GM23338 (cell line): ENCODE data around the gene RAB40C. TPM values are rescaled to one million over a fixed set of nuclear protein-coding genes. Genes with fewer than 3 reads are reported as not detected.
A peak's percentile ranks its signal among the peaks of the same experiment; 100 is the strongest.

Source experiments
- ATAC-seq: fragments of 200-7000 bp; cut with Tn5 transposase; 3 replicates; pipeline ENCODE4 v1.9.1; 2020
- DNase-seq: peaks from one replicate; pipeline ENCODE4 v3.0.0-alpha.2; 2015; ENCODE audit warnings: low spot score
- H2AFZ ChIP-seq: fragments of 200-600 bp; sonication (generic); 2 replicates; pipeline ENCODE4 v1.8.0; 2016; ENCODE audit warnings: antibody characterized with exemption, mild to moderate bottlenecking, moderate library complexity
- H3F3A ChIP-seq: fragments of 200-600 bp; sonication (generic); replicated peaks from 2 replicates; pipeline ENCODE4 v1.8.0; 2017; ENCODE audit warnings: antibody characterized with exemption, mixed run types, low read depth
- H3K27ac ChIP-seq: fragments of 200-600 bp; sonication (generic); 2 replicates; pipeline ENCODE4 v1.6.1; 2016; ENCODE audit warnings: low read depth
- H3K27me3 ChIP-seq: fragments of 200-600 bp; sonication (generic); 2 replicates; pipeline ENCODE4 v1.8.0; 2016; ENCODE audit warnings: mild to moderate bottlenecking, mixed run types, moderate library complexity; ENCODE audit not compliant: insufficient read depth
- H3K36me3 ChIP-seq: fragments of 200-600 bp; sonication (generic); 2 replicates; pipeline ENCODE4 v1.8.0; 2016; ENCODE audit warnings: mild to moderate bottlenecking; ENCODE audit not compliant: insufficient read depth
- H3K4me1 ChIP-seq: fragments of 200-600 bp; sonication (generic); 2 replicates; pipeline ENCODE4 v1.8.0; 2016; ENCODE audit warnings: mild to moderate bottlenecking, moderate library complexity; ENCODE audit not compliant: insufficient read depth
- H3K4me2 ChIP-seq: fragments of 200-600 bp; sonication (generic); 2 replicates; pipeline ENCODE4 v1.7.1; 2017; ENCODE audit warnings: mixed run types
- H3K4me3 ChIP-seq: fragments of 200-600 bp; sonication (generic); 2 replicates; pipeline ENCODE4 v1.6.1; 2016; ENCODE audit warnings: mixed run types
- H3K79me2 ChIP-seq: fragments of 200-600 bp; sonication (generic); replicated peaks from 2 replicates; pipeline ENCODE4 v1.8.0; 2017; ENCODE audit warnings: mild to moderate bottlenecking; ENCODE audit not compliant: insufficient read depth
- H3K9me2 ChIP-seq: fragments of 200-600 bp; sonication (generic); 2 replicates; pipeline ENCODE4 v1.8.0; 2017; ENCODE audit not compliant: insufficient read depth
- H4K20me1 ChIP-seq: fragments of 200-600 bp; sonication (generic); replicated peaks from 2 replicates; pipeline ENCODE4 v1.8.0; 2017; ENCODE audit warnings: mild to moderate bottlenecking; ENCODE audit not compliant: insufficient read depth
- H3K27ac Mint-ChIP-seq: 2 replicates; pipeline ENCODE4 v1.8.0; 2020; ENCODE audit warnings: inconsistent platforms, mild to moderate bottlenecking, moderate library complexity, mixed read lengths
- H3K27me3 Mint-ChIP-seq: 3 replicates; pipeline ENCODE4 v1.8.0; 2022; ENCODE audit warnings: low read depth, mild to moderate bottlenecking, moderate library complexity, mixed read lengths, inconsistent platforms; ENCODE audit not compliant: insufficient read depth, poor library complexity
- H3K36me3 Mint-ChIP-seq: 3 replicates; pipeline ENCODE4 v1.8.0; 2021; ENCODE audit warnings: low read depth, mild to moderate bottlenecking, inconsistent platforms, moderate library complexity, mixed read lengths
- H3K4me1 Mint-ChIP-seq: 3 replicates; pipeline ENCODE4 v1.8.0; 2020; ENCODE audit warnings: mild to moderate bottlenecking, inconsistent platforms, mixed read lengths
- H3K4me3 Mint-ChIP-seq: 3 replicates; pipeline ENCODE4 v1.8.0; 2021; ENCODE audit warnings: moderate library complexity, mild to moderate bottlenecking, inconsistent platforms, mixed read lengths
- H3K9me3 Mint-ChIP-seq: 3 replicates; pipeline ENCODE4 v1.8.0; 2020; ENCODE audit warnings: moderate library complexity, mild to moderate bottlenecking, inconsistent platforms, mixed read lengths
- EZH2 ChIP-seq: fragments of 200-600 bp; sonication (generic); IDR thresholded peaks from one replicate; pipeline ENCODE4 v1.8.0; 2017; ENCODE audit warnings: antibody characterized with exemption, mild to moderate bottlenecking, low read depth; ENCODE audit not compliant: unreplicated experiment
- POLR2AphosphoS5 ChIP-seq: IDR thresholded peaks from 2 replicates; pipeline ENCODE4 v1.6.1; 2016; ENCODE audit warnings: antibody characterized with exemption, low read depth
- ZNF114 ChIP-seq: fragments of 250-450 bp; sonication (Bioruptor Pico); IDR thresholded peaks from 2 replicates; pipeline ENCODE4 v1.5.0; 2020; ENCODE audit warnings: mild to moderate bottlenecking, moderate library complexity
- ZNF331 ChIP-seq: fragments of 250-450 bp; sonication (Bioruptor Pico); IDR thresholded peaks from 2 replicates; pipeline ENCODE4 v1.5.0; 2020; ENCODE audit warnings: low read depth, mild to moderate bottlenecking, moderate library complexity
- polyA plus RNA-seq: library from polyadenylated mRNA; unstranded; fragments of >200 nt; fragmentation: Nextera tagmentation; extraction: Ambion mirVana; gene quantifications from 2 replicates; pipeline ENCODE4 v1.2.1, GENCODE V29; 2016
- total RNA-seq: library from RNA; depleted of rRNA; stranded (reverse); fragments of >200 nt; shearing (Covaris generic); gene quantifications from 2 replicates; pipeline ENCODE4 v1.2.3, GENCODE V29; 2014
- TF ChIP-seq, protein P1 (sequence below): fragments of 250-450 bp; sonication (Bioruptor Pico); IDR thresholded peaks from 2 replicates; pipeline ENCODE4 v1.5.0; 2020; ENCODE audit warnings: mild to moderate bottlenecking, moderate library complexity
- TF ChIP-seq, protein P2 (sequence below), 2 experiments: fragments of 200-600 bp in 1 of 2; sonication (generic) in 1 of 2; conservative IDR thresholded peaks; 2 replicates each; pipeline versions ENCODE4 v1.5.1 to v1.6.1; 2016 to 2017; ENCODE audit warnings: antibody characterized with exemption in 2 of 2, low read depth in 2 of 2, mild to moderate bottlenecking in 2 of 2, moderate library complexity in 1 of 2

The RAB40C gene
- total and polyA plus RNA-seq, 2 experiments from 2014 or later: 11.2 to 24.6 TPM

DNA sequence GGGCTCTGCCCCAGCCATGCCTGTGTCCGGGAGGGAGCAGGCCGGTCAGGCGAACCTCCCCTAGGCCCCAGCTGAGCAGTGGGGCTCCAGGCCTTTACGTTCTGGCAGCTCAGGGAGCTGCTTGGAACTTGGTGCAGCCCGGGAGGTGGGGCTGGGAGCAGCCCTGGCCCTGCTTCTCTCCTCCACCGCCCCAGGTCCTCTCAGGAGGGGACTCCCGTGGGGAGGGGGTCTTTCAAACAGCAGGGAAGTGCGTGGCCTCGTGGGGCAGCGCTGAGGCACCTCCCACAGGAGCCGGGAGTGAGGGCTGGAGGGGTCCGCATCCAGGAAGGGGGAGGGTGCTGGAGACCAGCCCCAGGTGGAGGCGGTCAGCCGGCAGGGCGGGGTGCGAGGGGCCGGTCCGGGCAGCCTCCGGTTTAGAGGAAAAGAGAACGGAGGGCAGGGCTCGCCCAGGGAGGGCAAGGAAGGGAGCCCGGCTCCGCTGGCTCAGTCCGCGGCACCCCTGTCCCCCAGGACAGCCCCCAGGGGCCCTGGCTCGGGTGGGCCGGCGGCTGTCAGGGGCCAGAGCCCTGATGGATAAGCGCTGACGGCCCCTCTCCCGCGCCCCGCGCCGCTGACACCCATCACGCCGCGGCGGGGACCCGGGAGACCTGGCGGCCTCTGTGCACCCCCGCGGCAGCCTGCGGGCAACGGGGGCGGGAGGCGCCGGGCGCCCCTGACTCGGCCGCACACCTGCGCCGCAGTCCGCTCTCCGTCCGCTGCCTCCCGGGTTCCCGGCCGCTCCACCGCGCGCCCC, 30.3 kb upstream of the RAB40C start:
- DNase-seq (no peak), ATAC-seq (peak; percentile 60)
- H3K27me3 ChIP-seq: peaks cover 34% of the 10 kb centered on the region
- H3K4me2 ChIP-seq: peak overlapping the region; percentile 80
- H3K9me3 Mint-ChIP-seq: no peaks in the 10 kb centered on the region
- H3K4me1 ChIP-seq: no peaks in the 10 kb centered on the region; the same call in 1 of the 2 replicates
- H3K9me2 ChIP-seq: no peaks in the 10 kb centered on the region
- no peaks in the 10 kb centered on the region for H3K36me3 ChIP-seq
- H3K4me3 Mint-ChIP-seq: peak overlapping the region; percentile 42; the same call in 2 of the 3 replicates
- no peak overlapping the region for H3K27ac ChIP-seq
- H3K4me3 ChIP-seq: peak overlapping the region; percentile 55
- H3K27me3 Mint-ChIP-seq: peaks cover 16% of the 10 kb centered on the region
- no peaks in the 10 kb centered on the region for H3K79me2 ChIP-seq
- no peaks in the 10 kb centered on the region for H4K20me1 ChIP-seq
- no peaks in the 10 kb centered on the region for H3K4me1 Mint-ChIP-seq
- no peaks in the 10 kb centered on the region for H3F3A ChIP-seq
- H2AFZ ChIP-seq: peak overlapping the region; percentile 76; the same call in 1 of the 2 replicates
- no peak for TF ChIP-seq ZNF114 (CRISPR knock-in tag)
- TF ChIP-seq, protein P1, sequence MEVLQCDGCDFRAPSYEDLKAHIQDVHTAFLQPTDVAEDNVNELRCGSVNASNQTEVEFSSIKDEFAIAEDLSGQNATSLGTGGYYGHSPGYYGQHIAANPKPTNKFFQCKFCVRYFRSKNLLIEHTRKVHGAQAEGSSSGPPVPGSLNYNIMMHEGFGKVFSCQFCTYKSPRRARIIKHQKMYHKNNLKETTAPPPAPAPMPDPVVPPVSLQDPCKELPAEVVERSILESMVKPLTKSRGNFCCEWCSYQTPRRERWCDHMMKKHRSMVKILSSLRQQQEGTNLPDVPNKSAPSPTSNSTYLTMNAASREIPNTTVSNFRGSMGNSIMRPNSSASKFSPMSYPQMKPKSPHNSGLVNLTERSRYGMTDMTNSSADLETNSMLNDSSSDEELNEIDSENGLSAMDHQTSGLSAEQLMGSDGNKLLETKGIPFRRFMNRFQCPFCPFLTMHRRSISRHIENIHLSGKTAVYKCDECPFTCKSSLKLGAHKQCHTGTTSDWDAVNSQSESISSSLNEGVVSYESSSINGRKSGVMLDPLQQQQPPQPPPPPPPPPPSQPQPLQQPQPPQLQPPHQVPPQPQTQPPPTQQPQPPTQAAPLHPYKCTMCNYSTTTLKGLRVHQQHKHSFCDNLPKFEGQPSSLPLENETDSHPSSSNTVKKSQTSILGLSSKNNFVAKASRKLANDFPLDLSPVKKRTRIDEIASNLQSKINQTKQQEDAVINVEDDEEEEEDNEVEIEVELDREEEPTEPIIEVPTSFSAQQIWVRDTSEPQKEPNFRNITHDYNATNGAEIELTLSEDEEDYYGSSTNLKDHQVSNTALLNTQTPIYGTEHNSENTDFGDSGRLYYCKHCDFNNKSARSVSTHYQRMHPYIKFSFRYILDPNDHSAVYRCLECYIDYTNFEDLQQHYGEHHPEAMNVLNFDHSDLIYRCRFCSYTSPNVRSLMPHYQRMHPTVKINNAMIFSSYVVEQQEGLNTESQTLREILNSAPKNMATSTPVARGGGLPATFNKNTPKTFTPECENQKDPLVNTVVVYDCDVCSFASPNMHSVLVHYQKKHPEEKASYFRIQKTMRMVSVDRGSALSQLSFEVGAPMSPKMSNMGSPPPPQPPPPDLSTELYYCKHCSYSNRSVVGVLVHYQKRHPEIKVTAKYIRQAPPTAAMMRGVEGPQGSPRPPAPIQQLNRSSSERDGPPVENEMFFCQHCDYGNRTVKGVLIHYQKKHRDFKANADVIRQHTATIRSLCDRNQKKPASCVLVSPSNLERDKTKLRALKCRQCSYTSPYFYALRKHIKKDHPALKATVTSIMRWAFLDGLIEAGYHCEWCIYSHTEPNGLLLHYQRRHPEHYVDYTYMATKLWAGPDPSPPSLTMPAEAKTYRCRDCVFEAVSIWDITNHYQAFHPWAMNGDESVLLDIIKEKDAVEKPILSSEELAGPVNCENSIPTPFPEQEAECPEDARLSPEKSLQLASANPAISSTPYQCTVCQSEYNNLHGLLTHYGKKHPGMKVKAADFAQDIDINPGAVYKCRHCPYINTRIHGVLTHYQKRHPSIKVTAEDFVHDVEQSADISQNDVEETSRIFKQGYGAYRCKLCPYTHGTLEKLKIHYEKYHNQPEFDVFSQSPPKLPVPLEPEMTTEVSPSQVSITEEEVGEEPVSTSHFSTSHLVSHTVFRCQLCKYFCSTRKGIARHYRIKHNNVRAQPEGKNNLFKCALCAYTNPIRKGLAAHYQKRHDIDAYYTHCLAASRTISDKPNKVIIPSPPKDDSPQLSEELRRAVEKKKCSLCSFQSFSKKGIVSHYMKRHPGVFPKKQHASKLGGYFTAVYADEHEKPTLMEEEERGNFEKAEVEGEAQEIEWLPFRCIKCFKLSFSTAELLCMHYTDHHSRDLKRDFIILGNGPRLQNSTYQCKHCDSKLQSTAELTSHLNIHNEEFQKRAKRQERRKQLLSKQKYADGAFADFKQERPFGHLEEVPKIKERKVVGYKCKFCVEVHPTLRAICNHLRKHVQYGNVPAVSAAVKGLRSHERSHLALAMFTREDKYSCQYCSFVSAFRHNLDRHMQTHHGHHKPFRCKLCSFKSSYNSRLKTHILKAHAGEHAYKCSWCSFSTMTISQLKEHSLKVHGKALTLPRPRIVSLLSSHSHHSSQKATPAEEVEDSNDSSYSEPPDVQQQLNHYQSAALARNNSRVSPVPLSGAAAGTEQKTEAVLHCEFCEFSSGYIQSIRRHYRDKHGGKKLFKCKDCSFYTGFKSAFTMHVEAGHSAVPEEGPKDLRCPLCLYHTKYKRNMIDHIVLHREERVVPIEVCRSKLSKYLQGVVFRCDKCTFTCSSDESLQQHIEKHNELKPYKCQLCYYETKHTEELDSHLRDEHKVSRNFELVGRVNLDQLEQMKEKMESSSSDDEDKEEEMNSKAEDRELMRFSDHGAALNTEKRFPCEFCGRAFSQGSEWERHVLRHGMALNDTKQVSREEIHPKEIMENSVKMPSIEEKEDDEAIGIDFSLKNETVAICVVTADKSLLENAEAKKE (CRISPR knock-in tag): no peak
- no peak for TF ChIP-seq ZNF331 (CRISPR knock-in tag)
- TF ChIP-seq POLR2AphosphoS5: no peak
- peak; percentile 53 for TF ChIP-seq EZH2
- TF ChIP-seq, protein P2, sequence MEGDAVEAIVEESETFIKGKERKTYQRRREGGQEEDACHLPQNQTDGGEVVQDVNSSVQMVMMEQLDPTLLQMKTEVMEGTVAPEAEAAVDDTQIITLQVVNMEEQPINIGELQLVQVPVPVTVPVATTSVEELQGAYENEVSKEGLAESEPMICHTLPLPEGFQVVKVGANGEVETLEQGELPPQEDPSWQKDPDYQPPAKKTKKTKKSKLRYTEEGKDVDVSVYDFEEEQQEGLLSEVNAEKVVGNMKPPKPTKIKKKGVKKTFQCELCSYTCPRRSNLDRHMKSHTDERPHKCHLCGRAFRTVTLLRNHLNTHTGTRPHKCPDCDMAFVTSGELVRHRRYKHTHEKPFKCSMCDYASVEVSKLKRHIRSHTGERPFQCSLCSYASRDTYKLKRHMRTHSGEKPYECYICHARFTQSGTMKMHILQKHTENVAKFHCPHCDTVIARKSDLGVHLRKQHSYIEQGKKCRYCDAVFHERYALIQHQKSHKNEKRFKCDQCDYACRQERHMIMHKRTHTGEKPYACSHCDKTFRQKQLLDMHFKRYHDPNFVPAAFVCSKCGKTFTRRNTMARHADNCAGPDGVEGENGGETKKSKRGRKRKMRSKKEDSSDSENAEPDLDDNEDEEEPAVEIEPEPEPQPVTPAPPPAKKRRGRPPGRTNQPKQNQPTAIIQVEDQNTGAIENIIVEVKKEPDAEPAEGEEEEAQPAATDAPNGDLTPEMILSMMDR (conservative IDR thresholded peaks at IDR 0.05; ENCODE audit: low read depth in 2 of 2): no peak
- no peak overlapping the region for H3K27ac Mint-ChIP-seq
- no peaks in the 10 kb centered on the region for H3K36me3 Mint-ChIP-seq
